Germinal center (tissue), 1 donor: ENCODE measurements around the gene CCHCR1.
A peak's percentile ranks its signal among the peaks of the same experiment; 100 is the strongest.

Experiments
- DNase-seq: peaks from one replicate; pipeline ENCODE4 v3.0.0; 2012; ENCODE audit warnings: mixed read lengths, low spot score

Gene CCHCR1

DNA sequence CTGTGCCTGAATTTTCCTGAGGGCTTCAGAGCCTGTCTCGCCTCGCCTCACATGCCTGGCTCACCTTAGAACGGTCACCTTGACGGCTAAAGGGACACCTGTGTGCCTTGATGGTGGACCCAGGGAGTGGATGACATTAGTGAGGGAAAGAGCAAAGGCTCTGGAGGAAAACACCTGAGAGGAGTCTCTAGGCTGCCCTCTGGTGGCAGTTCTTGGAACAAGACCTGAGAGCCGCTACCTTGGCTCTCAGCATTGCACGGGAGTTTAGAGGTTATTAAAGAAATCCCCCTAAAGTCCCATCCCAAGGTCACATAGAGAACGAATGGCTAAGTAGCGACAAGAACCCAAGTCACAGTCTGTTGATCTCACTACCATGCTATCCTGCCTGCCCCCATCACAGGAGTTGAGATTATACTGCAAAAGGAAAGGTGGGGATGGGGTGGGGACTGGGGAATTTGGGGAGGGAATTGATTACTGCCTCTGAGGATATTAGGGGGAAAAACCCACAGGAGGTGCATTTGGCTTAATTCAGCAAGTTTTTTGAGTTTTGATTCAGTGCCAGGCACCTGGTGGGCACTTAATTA is 29.4 kb downstream of the CCHCR1 start:
- peak; percentile 71 for DNase-seq

DNA sequence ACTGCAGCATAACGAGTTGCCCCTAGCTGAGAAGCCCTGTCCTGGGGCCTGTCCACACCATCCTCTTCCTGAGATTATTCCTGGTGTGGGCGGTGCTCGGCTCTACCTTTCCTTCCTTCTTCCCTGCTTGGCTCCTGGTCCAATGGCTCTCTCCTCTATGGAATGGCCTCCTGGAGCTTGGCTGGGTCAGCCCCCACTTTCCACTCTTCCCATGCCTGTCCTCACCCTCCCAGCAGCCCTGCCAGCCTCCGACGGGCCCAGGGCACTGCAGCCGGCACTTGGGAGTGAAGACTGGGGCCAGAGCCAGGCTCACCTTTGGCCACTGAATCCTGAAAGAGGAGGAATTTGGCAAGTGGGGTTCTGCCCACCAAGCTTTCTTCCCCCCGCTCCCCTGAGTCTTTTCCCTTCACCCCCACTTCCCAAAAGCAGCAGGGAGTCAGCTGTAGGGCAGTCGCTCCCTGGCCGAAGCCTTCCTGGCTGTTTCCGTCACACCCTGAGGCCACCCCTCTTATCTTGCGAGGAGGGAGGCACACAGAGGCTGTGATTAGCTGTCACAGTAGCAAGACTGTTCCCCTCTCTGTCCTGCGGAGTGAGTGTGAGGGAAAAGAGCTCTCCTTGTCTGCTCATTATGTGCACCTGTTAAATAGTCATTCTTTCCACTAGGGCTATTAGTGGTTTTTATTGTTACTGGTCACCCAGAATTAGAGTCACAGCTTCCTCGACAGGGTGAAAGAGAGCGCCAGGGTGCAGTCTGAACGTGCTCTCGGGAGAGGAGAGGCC is 31.0 kb downstream of the CCHCR1 start:
- no peak for DNase-seq

DNA sequence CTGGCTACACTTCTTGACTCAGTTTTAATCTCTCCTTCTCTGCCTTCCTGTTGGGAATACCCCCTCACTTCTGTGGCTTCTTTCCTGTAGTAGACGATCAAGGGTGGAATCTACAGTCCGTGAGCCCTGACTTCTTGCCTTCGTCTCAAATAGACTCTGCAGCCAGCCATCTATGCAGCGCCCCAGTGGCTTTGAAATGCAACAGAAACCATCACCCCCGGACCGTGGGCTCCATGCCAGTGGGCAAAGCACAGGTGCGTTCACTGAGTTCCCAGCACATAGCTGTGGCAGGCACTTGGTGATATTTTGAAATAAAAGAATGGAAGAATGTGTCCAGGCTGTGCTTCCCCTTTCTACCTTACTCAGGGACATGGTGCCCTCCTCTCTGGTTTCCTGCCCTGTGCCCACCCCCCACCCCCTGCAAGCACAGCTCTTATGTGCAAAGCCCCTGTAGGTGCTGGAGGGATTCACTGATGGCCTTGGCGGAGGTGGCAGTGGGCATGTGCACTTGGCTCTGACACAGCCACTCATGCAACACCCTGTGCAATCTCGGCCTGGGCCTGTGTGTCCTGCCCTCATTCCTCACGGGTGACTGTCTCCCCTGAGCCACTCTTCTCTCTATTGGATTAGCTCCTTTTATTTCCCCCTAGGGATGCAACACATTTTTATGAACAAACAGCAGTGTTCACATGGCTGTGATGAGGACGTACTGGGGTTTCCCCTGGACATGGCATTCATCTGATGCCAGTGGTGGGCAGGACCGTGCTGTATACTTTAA is 31.8 kb downstream of the CCHCR1 start:
- no peak for DNase-seq

DNA sequence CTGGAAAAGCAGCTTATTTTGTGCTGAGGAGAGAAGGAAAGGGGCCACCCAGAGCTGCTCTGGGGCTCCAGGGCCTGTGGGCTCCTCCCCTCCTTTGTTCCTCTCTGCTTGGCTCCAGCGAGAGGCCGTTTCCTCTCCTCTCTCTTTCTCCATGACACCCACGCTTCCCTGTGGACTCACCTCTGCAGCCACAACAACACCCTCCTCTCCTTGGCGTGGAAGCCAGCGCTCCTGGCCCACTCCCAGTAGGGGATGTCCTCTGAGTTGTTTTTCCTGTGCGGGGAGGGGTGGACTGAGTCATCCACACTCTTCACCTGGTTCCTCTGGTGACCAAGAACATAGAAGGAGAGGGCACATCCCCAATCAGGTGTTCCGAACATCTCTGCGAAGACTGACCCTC is 32.4 kb downstream of the CCHCR1 start:
- no peak for DNase-seq

DNA sequence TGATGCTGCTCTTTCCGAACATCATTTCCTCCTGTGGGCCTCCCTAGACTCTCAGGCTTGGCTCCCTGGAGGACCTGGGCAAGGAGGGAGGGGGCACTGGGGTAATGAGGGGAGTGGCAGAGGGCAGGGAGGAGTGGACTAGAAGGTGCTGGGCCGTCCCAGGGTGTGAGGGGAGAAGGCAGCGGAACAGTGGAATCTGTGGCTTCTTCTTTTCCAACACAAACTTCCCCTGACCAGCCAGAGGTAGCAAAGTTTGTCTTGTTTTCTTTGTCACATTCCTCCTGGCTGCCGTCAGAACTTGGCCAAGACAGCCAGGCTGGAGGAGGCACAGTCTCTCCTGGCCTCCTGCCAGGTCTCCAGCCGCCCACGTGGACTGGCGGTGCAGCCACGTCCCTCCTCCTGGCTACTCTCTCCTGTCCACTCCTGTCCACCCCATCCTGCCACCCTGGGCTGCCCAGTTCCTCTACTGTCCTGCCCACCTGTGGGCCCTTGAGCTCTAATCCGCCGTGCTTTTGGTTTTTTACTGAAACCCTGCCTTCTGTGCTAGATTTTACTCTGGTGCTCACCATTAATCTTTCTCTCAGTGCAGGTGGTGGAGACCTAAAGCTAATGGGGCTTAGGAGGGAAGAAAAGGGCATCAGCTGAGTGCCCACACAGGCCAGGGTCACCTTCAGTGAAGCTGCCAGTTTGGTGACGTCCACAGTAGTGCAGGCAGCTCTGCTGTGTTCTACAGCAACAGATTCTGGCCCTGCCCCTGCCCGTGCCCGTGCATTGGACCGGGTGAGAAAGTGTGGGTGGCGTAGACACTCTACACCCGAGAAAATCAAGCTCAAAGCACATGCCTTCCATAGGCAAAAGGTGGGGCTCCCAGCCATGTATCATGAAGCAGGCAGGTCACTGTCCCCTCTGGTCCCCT is 34.6 kb downstream of the CCHCR1 start:
- no peak for DNase-seq

DNA sequence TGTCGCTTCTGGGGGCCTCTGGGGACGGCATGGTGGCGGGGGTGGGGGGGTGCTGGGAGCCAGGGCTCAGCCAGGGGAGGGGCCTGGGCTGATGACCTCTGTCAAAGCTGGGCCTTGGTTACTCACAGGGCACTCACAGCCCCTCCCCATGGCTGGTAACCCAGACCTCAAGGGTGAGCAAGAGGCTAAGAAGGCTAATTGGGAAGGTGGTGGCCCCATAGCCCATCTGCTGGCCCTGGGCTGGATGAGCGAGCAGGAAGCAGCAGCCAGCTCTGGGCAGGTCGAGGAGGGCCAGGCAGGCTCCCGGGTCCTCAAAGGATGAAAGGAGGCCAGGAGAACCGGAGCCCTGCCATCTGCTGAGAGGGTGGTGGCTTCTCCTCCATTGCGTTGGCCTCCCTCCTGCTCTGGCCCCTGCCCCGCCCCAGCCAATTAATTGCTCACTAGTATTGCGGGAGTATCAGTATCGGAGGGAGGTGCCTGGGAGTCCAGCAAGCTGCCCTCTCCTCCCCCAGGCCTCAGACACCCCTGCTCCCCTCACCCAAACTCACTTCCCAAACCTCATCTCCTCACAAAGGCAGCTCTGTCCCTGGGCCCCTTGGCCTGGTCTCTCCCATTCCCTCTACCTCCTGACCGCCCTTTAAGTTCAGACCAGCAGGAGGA is 36.3 kb downstream of the CCHCR1 start:
- no peak for DNase-seq

DNA sequence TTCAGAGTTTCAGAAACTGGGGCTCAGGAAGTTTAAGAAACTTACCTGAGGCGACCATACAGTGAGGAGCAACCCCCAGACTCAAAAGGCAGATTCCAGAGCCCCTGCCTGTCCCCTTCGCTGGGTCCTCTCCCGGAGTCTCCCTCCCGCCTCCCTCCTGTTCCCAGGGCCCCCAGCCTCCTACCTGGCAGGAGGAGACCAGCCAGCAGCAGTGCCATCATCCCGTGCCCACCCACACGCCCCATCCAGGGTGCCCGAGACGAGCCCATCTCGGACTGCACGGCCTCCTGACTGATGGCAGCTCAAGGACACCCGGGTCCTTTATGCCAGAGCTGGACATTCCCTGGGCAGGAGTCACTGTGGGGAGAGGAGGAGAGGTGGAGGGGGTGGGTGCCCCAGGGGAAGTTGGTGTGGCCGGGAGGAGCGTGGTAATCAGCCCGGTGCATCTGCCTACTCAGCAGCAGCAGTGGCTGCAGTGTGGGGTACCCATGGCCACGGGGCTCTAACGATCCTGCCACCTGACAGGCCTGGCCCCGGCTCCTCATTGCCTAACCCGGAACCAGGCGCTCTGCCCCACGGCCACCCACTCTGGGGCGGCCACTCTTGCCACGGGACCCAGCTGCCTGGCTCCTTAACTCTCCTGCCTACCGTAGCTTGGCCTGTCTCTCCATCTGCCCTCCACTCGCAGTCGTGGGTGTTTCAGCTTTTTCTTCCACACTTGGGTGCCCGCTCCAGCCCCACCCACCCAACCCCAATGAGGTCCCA is 37.3 kb downstream of the CCHCR1 start, which contains the start of gene CDSN:
Gene CDSN, minus strand, starts transcription at position 296 of the 765 bp plus-strand sequence. Its CDS starts 27 bp downstream, at position 269.
- no peak for DNase-seq

DNA sequence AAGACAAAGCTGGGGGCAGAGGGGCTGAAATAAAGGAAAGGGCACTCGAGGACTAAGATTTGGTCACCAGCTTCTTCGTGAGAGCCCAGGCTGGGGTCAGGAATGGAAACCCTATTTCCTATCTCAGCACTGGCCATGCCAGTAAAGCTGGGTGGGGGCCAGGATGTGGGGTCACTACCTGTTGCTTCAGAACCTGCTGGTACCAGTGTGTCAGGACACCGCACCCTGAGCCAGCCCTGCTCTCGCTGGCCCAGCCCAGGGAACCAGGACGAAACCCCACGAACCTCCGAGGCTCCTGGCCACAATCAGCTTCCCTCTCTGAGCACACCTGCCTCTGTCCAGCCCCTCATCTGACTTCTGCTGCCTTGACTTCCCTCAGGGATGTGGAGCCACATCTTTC is 39.4 kb downstream of the CCHCR1 start:
- DNase-seq = no peak

DNA sequence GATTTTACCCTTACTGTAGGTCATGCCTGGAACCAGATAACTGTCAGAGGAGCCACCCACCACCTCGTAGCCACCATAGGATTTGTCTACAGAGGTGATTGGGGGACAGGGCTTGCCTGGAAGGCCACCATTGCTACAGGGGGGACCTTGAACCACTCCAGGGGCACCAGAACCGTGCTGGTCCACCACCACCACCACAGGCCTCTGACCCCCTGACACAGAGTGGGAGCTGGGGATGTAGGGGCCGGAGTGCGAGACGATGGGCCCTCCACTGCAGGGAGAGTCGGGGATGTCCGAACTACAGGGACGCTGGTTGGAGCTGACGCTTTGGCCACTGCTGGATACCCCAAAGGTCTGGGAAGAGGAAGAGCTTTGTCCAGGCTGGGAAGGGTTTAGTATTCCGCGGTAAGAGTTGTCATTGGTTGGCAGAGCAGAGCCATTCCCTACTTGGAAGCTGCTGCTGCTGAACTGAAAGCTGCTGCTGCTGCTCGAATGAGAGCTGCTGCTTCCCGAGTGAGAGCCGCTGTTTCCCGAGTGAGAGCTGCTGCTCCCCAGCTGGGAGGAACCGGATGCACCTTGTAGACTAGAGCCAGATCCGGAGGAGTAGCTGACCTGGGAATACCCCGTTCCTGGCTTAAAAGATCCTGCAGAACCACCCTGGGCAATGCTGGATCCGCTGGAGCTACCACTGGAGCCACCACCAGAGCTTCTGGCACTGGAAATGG is 40.8 kb downstream of the CCHCR1 start:
- DNase-seq = no peak

DNA sequence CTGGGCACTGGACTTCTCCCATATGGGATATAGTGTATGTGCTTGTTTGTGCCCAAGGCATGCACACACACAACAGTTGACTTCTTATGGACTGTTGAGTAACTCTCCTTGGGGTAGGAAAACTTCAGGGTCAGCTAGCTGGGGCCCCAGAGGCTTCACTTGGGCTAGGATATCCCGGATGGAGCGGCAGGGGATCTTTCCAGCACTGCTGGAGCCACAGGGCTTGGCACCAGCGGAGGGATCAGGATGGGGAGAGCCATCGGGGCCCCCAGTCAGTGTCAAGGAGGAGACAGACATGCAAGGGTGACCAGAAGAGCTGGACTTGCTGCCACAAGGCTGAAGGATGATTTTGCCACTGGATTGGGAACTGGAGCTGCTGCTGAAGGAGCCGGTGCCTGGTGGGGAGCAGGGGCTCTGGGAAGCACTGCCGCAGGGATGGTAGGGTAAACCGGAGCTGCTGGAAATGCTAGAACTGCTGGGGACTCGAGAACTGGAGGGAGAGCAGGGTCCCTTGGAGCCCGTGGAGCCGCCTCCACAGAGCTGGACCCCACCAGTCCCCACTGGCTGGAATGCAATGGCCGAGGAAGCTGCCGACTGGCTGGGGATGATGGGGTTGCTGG is 41.6 kb downstream of the CCHCR1 start:
- no peak for DNase-seq

DNA sequence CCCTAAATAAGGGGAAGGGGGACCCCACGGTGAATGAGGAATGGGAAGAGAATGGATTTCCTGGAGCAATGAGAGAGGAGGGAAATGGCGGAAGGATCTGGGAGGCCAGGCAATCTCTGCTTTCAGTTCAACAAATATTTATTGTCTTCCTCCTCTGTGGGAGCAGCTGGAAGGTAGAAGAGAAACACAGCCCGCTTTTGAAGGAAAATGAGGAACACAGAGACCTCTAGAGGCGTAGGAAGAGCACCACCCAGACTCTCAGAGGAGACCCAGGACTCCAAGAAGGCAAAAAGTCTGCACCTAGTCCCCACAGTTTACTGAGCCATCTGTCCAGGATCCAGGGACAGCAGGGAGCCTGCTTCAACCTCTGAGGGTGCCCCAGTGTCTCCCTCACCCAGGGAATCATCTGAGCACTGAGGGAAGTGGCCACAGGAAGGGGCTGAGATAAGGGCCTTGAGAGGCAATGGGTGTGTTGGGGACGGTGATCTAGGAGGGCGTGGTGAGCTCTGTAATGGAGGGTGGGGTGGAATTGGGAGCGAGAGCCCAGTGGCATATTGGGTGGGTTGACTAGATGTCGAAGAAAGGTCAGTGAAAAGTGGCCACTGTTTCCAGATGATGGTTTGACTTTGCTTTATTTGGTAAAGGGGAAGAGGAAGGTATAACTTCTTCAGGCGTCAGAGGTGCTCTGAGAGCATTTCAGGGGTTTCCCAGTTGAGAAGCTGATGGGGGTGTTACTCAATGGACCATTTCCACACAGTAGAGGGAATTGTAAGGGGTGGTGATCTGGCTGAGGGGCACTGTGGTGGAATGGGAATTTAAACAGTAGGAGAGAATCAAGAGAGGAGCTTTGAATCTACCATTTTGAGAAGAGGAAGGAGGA is 42.4 kb downstream of the CCHCR1 start:
- DNase-seq = no peak

DNA sequence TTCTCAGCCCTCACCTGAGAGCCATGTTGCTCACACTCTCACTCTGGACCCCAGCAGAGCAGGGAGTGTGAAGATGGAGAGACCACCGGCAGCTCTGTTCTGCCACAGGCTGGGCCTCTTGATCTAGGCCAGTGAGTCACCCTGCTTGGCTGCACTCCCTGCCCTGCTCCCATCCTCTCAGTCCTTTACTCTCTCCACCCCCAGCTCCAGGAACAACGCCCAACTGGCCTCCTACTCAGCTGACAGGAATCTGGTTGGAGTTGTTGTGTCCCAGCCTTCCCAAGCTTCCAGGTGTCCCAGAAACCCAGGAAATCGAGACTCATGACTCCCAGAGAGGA is 43.1 kb downstream of the CCHCR1 start, which contains the start of gene PSORS1C1:
Gene PSORS1C1, plus strand, starts transcription at position 260 of the 338 bp plus-strand sequence. CDS start 14,833 bp downstream, outside the sequence.
- DNase-seq = no peak

DNA sequence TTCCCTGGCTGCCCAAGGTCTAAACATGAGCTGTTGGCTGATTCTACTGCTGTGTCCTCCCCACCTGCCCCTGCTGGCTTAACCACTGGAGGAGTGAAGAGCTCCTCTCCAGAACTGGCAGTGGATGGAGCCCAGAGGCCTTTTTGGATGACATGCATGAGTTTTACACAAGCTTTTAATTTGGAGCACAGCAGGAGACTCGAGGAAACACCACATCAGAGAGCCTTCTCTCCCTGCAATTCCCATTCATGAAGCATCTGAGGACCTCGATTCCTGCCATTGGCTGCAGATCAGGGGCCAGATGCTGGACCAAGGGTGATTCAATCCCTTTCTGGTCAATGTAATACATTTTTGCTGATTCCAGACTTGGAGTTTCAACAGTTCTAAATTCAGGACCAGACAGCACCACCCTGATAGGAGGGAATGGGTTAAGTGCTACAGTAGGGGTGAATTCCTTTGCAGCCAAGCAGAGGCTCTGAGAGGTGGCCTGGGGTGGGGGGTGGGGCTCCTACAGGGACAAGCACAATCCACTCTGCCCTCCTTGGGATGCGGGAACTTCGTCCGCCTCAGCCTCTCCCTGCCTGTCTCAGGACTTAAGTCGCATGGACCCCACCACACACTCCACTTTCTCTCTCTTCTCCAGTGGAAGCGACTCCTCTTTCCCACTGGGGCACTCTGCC is 43.6 kb downstream of the CCHCR1 start:
- DNase-seq = no peak

DNA sequence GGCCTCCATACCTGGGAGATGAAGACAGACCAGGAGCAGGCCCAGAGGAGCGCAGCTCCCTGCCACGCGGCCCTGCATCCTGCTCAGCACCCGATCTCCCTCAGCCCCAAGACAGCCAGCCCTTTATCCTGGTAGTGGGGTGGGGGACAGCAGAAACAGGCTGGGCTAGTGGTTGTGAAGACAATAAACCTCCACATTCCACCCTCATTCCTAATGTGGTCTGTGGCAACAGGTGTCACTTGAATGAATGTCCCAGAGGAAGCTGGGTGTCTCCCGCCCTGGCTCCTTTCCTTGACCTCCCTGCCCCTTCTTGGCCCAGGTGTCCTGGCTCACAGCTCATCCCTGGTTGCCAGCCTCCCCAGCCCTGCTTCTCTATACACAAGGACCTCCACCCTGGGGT is 45.1 kb downstream of the CCHCR1 start, which contains the start of gene C6orf15:
Gene C6orf15, minus strand, starts transcription at position 98 of the 400 bp plus-strand sequence. Its CDS starts 20 bp downstream, at position 78.
- no peak for DNase-seq

DNA sequence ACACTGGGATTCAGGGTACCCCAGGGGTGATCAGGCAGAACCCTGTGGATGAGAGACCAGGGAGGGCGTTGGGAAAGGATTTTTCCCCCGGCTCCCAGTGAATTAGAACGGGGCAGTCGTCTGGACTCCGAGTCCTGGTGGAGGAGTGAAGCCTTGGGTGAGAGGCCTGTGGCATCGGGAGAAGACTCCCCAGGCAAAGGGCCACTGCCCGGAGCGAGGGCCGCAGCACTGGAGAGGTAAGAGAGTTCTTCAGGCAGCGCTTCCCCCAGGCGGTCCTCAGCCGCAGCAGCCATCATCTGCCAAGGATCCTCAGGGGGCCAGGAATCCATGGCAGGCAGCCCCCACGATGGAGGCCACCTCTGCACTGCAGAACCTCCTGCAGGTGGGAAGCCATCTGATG is 45.9 kb downstream of the CCHCR1 start:
- DNase-seq = no peak

DNA sequence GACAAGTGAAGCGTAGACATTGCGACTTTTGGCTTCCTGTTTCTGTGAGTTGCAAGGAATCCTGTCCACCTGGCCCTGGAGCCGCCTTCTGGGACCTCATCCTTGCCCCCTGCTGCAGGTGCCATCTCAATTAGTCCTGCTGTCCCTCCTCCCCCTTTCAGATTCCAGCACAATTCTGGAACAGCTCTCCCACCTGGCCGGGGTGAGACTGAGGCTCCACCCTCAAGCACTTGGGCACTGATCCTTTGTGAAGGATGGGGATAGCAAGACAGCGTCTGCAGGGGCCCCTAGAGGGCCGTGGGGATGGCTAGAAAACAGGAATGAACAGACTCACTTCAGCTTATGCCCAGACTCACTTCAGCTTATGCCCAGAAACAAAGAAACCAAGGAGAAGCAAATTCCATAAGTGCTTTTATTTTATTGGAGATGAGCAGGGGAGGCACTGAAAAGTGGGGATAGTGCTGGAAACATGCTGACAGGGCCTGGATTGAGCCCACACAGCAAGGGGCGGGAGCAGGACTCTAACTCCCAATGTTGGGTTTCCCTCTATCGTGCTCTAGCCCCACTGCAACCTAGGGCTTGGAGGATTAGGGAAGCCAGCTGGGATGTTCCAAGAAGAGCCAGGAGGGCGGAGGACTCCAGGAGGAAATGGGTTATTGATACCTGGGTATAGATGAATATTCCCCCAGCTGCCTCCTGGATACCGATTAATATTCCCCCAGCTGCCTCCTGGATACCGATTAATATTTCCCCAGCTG is 46.6 kb downstream of the CCHCR1 start:
- no peak for DNase-seq

DNA sequence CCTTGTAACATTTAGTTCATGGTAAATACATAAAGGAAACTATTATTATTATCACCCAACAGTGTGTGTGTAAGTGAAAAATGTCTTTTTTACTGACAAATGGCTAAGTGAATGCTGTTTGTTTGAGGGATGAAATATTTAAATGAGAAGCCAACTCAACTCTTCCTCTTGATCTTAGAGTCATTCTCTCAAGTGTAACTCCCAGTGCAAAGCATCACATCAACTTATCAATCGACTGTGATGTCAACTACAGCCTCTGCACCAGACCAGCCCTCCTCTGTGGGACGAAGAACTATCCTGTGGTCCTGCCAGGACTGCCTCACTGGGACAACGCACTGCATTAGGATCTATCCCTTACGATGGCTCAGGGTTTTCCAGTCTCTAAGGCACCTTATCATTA is 50.5 kb downstream of the CCHCR1 start:
- DNase-seq = no peak
